Trophoblast cell (in vitro differentiated cells and primary cell): ENCODE measurements around the gene FBXW4.

Experiments used
- DNase-seq, 2 donors: peaks; one replicate each; pipeline ENCODE4 v3.0.0-alpha.2; 2016
- H2AFZ ChIP-seq: 2 replicates; pipeline ENCODE4 v1.6.1; 2013; ENCODE audit warnings: low read length, moderate library complexity, mild to moderate bottlenecking; ENCODE audit not compliant: insufficient read depth, poor library complexity
- H2AK5ac ChIP-seq: 2 replicates; pipeline ENCODE4 v1.6.1; 2013; ENCODE audit warnings: mild to moderate bottlenecking, low read length
- H2BK120ac ChIP-seq: 2 replicates; pipeline ENCODE4 v1.6.1; 2013; ENCODE audit warnings: low read length, mild to moderate bottlenecking, moderate library complexity; ENCODE audit not compliant: insufficient read depth, poor library complexity
- H2BK12ac ChIP-seq: 2 replicates; pipeline ENCODE4 v1.6.1; 2013; ENCODE audit warnings: mild to moderate bottlenecking, low read length, moderate library complexity
- H2BK5ac ChIP-seq: 2 replicates; pipeline ENCODE4 v1.6.1; 2013; ENCODE audit warnings: low read length, low read depth, moderate library complexity, mild to moderate bottlenecking; ENCODE audit not compliant: poor library complexity
- H3K14ac ChIP-seq: 2 replicates; pipeline ENCODE4 v1.6.1; 2013; ENCODE audit warnings: mild to moderate bottlenecking, low read length
- H3K18ac ChIP-seq: 2 replicates; pipeline ENCODE4 v1.6.1; 2013; ENCODE audit warnings: mild to moderate bottlenecking, low read length
- H3K23ac ChIP-seq: 2 replicates; pipeline ENCODE4 v1.6.1; 2013; ENCODE audit warnings: low read length
- H3K27ac ChIP-seq: 2 replicates; pipeline ENCODE4 v1.5.1; 2013; ENCODE audit warnings: low read depth, mild to moderate bottlenecking, inconsistent platforms, low read length, moderate library complexity
- H3K27me3 ChIP-seq: 2 replicates; pipeline ENCODE4 v1.6.1; 2013; ENCODE audit warnings: inconsistent platforms, mild to moderate bottlenecking, low read length, moderate library complexity; ENCODE audit not compliant: insufficient read depth
- H3K36me3 ChIP-seq, 2 experiments: 1 replicate in 1 of 2; 2 replicates in 1 of 2; pipeline ENCODE4 v1.6.1; 2013; ENCODE audit warnings: low read length in 2 of 2, mild to moderate bottlenecking in 2 of 2, moderate library complexity in 1 of 2; ENCODE audit not compliant: insufficient read depth in 2 of 2, control insufficient read depth in 1 of 2
- H3K4ac ChIP-seq: 2 replicates; pipeline ENCODE4 v1.6.1; 2013; ENCODE audit warnings: low read depth, mild to moderate bottlenecking, low read length, moderate library complexity
- H3K4me1 ChIP-seq, 2 experiments: 1 replicate in 1 of 2; 2 replicates in 1 of 2; pipeline ENCODE4 v1.6.1; 2013; ENCODE audit warnings: low read length in 2 of 2, mild to moderate bottlenecking in 2 of 2, moderate library complexity in 1 of 2; ENCODE audit not compliant: insufficient read depth in 2 of 2, control insufficient read depth in 1 of 2
- H3K4me2 ChIP-seq: 2 replicates; pipeline ENCODE4 v1.6.1; 2013; ENCODE audit warnings: inconsistent platforms, mild to moderate bottlenecking, low read length, moderate library complexity
- H3K4me3 ChIP-seq: 2 replicates; pipeline ENCODE4 v1.5.1; 2013; ENCODE audit warnings: mild to moderate bottlenecking, low read depth, low read length, inconsistent platforms
- H3K79me1 ChIP-seq: one replicate; pipeline ENCODE4 v1.6.1; 2013; ENCODE audit warnings: low read length
- H3K79me2 ChIP-seq: 2 replicates; pipeline ENCODE4 v1.6.1; 2013; ENCODE audit warnings: low read length, mild to moderate bottlenecking; ENCODE audit not compliant: control insufficient read depth, insufficient read depth, poor library complexity
- H3K9ac ChIP-seq: 2 replicates; pipeline ENCODE4 v1.6.1; 2013; ENCODE audit warnings: mild to moderate bottlenecking, low read length
- H3K9me3 ChIP-seq: 2 replicates; pipeline ENCODE4 v1.6.1; 2013; ENCODE audit warnings: low read depth, mild to moderate bottlenecking, control low read depth, inconsistent platforms, low read length; ENCODE audit not compliant: insufficient read depth
- H4K12ac ChIP-seq: 2 replicates; pipeline ENCODE4 v1.6.1; 2013; ENCODE audit warnings: low read depth, mild to moderate bottlenecking, low read length, moderate library complexity
- H4K8ac ChIP-seq: 2 replicates; pipeline ENCODE4 v1.6.1; 2013; ENCODE audit warnings: low read depth, mild to moderate bottlenecking, low read length, moderate library complexity
- H4K91ac ChIP-seq: one replicate; pipeline ENCODE4 v1.6.1; 2013; ENCODE audit warnings: low read depth, mild to moderate bottlenecking, low read length, moderate library complexity
- WGBS: extraction: QIAGEN DNeasy Blood & Tissue Kit; methylation state at CpG from one replicate; pipeline ENCODE4 v1.1.7; 2013; ENCODE audit warnings: missing lambda C conversion rate; ENCODE audit not compliant: insufficient read length, insufficient coverage; ENCODE audit errors: extremely low coverage; 5-methylcytosine and 5-hydroxymethylcytosine counted together

FBXW4 gene

DNA sequence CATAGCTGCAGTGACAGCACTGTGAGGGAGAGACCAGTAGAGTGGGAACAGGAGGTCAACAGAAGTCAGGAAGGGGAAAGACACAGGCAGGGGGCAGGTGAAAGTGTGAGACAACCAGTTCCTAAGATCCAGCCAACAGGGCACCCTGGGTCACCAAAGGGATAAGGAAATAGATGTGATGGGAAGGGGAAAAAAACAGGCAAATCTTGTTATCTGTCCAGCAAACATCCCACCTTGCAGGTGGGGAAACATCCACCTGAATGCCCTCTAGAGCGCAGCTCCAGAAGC lies 64.4 kb downstream of the FBXW4 start:
- H3K79me2 ChIP-seq = no peaks in the 10 kb centered on the region

GRCh38 chr10:101629837-101630632 lies 64.9 kb downstream of the FBXW4 start:
- Histone ChIP-seq H3K27ac (no peak overlapping the region), H4K12ac (no peak overlapping the region), H3K27me3 (no peaks in the 10 kb centered on the region), H3K36me3 (peaks cover 0 to 2% of the 10 kb centered on the region in 2 experiments), H3K23ac (no peak overlapping the region), H3K18ac (no peak overlapping the region), H2AK5ac (no peak overlapping the region), H3K79me1 (no peaks in the 10 kb centered on the region), H3K79me2 (no peaks in the 10 kb centered on the region), H3K4ac (no peak overlapping the region), H4K91ac (no peak overlapping the region), H3K14ac (no peak overlapping the region), H3K4me3 (no peak overlapping the region), H3K4me1 (peaks cover 0 to 10% of the 10 kb centered on the region in 2 experiments), H2BK120ac (no peak overlapping the region), H2BK12ac (no peak overlapping the region), H3K9me3 (peaks cover 2% of the 10 kb centered on the region), H4K8ac (no peak overlapping the region), H2AFZ (no peak overlapping the region), H3K4me2 (no peak overlapping the region), H3K9ac (no peak overlapping the region), H2BK5ac (no peak overlapping the region)
- no peak for DNase-seq
- no CpG with 5 or more reads among the region's 13 CpGs for WGBS

More for the DNA sequence above, 64.4 kb downstream of the FBXW4 start:
- no peak overlapping the region for H4K91ac ChIP-seq
- peaks cover 0 to 10% of the 10 kb centered on the region in 2 experiments for H3K4me1 ChIP-seq
- H3K18ac ChIP-seq = no peak overlapping the region
- no peak overlapping the region for H3K4me2 ChIP-seq
- H3K27me3 ChIP-seq = no peaks in the 10 kb centered on the region
- peaks cover 2% of the 10 kb centered on the region for H3K9me3 ChIP-seq
- H3K14ac ChIP-seq = no peak overlapping the region
- H3K9ac ChIP-seq = no peak overlapping the region
- no peak overlapping the region for H4K8ac ChIP-seq
- no peak overlapping the region for H4K12ac ChIP-seq
- no peak overlapping the region for H2BK120ac ChIP-seq
- DNase-seq = no peak
- no peak overlapping the region for H2BK12ac ChIP-seq
- H3K23ac ChIP-seq = peak overlapping the region; percentile 61
- no peak overlapping the region for H2AK5ac ChIP-seq
- H3K27ac ChIP-seq = no peak overlapping the region
- no peak overlapping the region for H2AFZ ChIP-seq
- no peaks in the 10 kb centered on the region for H3K79me1 ChIP-seq
- H3K4me3 ChIP-seq = no peak overlapping the region
- WGBS = no CpG with 5 or more reads among the region's 1 CpG
- no peak overlapping the region for H2BK5ac ChIP-seq
- no peak overlapping the region for H3K4ac ChIP-seq
- H3K36me3 ChIP-seq = peaks cover 0 to 2% of the 10 kb centered on the region in 2 experiments

GRCh38 chr10:101625821-101626412 lies 69.1 kb downstream of the FBXW4 start:
- H2BK120ac ChIP-seq = no peak overlapping the region
- no peak overlapping the region for H4K12ac ChIP-seq
- H3K23ac ChIP-seq = no peak overlapping the region
- no peak overlapping the region for H2AK5ac ChIP-seq
- H3K14ac ChIP-seq = no peak overlapping the region
- H3K36me3 ChIP-seq = peaks cover 0 to 5% of the 10 kb centered on the region in 2 experiments
- no peak overlapping the region for H3K9ac ChIP-seq
- no peak overlapping the region for H4K91ac ChIP-seq
- H3K4me2 ChIP-seq = no peak overlapping the region
- H3K4me1 ChIP-seq = peaks cover 0 to 6% of the 10 kb centered on the region in 2 experiments
- H3K27ac ChIP-seq = no peak overlapping the region
- no peak overlapping the region for H3K18ac ChIP-seq
- no CpG with 5 or more reads among the region's 1 CpG for WGBS
- no peak overlapping the region for H3K4ac ChIP-seq
- H3K27me3 ChIP-seq = no peaks in the 10 kb centered on the region
- H3K4me3 ChIP-seq = no peak overlapping the region
- no peak for DNase-seq
- H2BK12ac ChIP-seq = no peak overlapping the region
- no peak overlapping the region for H2BK5ac ChIP-seq
- H3K9me3 ChIP-seq = peaks cover 2% of the 10 kb centered on the region
- no peaks in the 10 kb centered on the region for H3K79me1 ChIP-seq
- H4K8ac ChIP-seq = no peak overlapping the region
- no peak overlapping the region for H2AFZ ChIP-seq
- H3K79me2 ChIP-seq = no peaks in the 10 kb centered on the region

DNA sequence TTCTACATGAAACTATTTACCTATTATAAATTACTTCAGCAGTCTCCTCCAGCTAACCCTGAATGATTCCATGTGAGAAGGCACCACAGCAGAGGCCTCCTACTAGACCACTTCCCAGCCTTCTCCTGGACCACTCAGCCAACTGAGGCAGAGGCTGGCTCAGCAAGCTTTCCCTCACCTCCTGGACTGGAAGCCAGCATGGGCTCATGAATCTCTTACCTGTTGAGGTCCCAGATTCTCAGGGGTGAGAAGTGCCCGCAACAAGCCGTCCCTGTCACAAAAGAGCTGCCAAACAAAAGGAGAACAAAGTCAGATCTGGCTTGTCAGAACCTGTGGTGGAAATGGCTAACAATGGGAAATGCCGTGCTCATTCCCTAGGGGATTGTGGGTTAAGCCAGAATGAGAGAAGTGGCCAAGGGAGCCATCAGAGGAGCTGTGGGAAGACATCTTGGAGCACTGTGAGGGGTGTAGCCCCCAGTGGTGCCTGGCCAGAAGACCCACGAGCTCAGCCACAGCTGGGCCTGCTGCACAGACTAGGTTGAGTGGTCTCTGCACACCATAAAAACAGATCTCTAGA lies 70.4 kb downstream of the FBXW4 start:
- Histone ChIP-seq H4K8ac (no peak overlapping the region), H4K91ac (no peak overlapping the region), H3K4me1 (no peaks in the 10 kb centered on the region), H3K79me1 (no peaks in the 10 kb centered on the region), H3K18ac (no peak overlapping the region), H3K4me2 (no peak overlapping the region), H3K36me3 (peaks cover 0 to 7% of the 10 kb centered on the region in 2 experiments), H2BK12ac (no peak overlapping the region), H3K23ac (no peak overlapping the region), H3K27ac (no peak overlapping the region), H2AK5ac (no peak overlapping the region), H3K4me3 (no peak overlapping the region), H2BK5ac (no peak overlapping the region), H3K4ac (no peak overlapping the region), H3K14ac (no peak overlapping the region), H3K9ac (no peak overlapping the region), H4K12ac (no peak overlapping the region), H3K9me3 (no peaks in the 10 kb centered on the region), H2AFZ (no peak overlapping the region), H2BK120ac (no peak overlapping the region), H3K79me2 (no peaks in the 10 kb centered on the region), H3K27me3 (no peaks in the 10 kb centered on the region)
- no peak for DNase-seq
- WGBS = no CpG with 5 or more reads among the region's 4 CpGs
